HepG2 (cell line): ENCODE measurements around the gene RPH3AL. TPM values are rescaled to one million over a fixed set of nuclear protein-coding genes. Genes with fewer than 3 reads are reported as not detected.
A peak's percentile ranks its signal among the peaks of the same experiment; 100 is the strongest.

Source experiments
- BRF2 ChIP-seq: sonication (generic); formaldehyde crosslinking; IDR thresholded peaks from 2 replicates; pipeline ENCODE4 v1.8.1; 2022; ENCODE audit warnings: mild to moderate bottlenecking, missing genetic modification reagents
- DMAP1 ChIP-seq: IDR thresholded peaks from 2 replicates; pipeline ENCODE4 v1.6.1; 2016
- MED1 ChIP-seq: sonication (generic); formaldehyde crosslinking; IDR thresholded peaks from 2 replicates; pipeline ENCODE4 v1.4.0; 2020; ENCODE audit warnings: missing genetic modification reagents
- NRL ChIP-seq: sonication (generic); formaldehyde crosslinking; IDR thresholded peaks from 2 replicates; pipeline ENCODE4 v1.5.0; 2020; ENCODE audit warnings: missing genetic modification reagents, mild to moderate bottlenecking, moderate library complexity, borderline replicate concordance
- PAWR ChIP-seq: sonication (generic); formaldehyde crosslinking; IDR thresholded peaks from 2 replicates; pipeline ENCODE4 v1.4.0; 2020; ENCODE audit warnings: missing genetic modification reagents, mild to moderate bottlenecking, borderline replicate concordance
- THAP11 ChIP-seq: IDR thresholded peaks from 2 replicates; pipeline ENCODE4 v1.6.1; 2016; ENCODE audit warnings: missing biosample characterization, missing genetic modification reagents
- THRA ChIP-seq: sonication (generic); formaldehyde crosslinking; IDR thresholded peaks from 2 replicates; pipeline ENCODE4 v1.4.0; 2020; ENCODE audit warnings: missing genetic modification reagents, borderline replicate concordance
- ZBTB25 ChIP-seq: IDR thresholded peaks from 2 replicates; pipeline ENCODE4 v1.6.1; 2018; ENCODE audit warnings: missing genetic modification reagents
- ZFP36L1 ChIP-seq: sonication (generic); formaldehyde crosslinking; IDR thresholded peaks from 2 replicates; pipeline ENCODE4 v1.8.0; 2022; ENCODE audit warnings: mild to moderate bottlenecking, missing genetic modification reagents, moderate library complexity
- ZHX2 ChIP-seq, 2 experiments: sonication (generic) in 1 of 2; formaldehyde crosslinking in 1 of 2; IDR thresholded peaks; 2 replicates each; pipeline versions ENCODE4 v1.6.1 to v1.9.0; 2014 to 2022; ENCODE audit warnings: antibody characterized with exemption in 1 of 2, borderline replicate concordance in 1 of 2, inconsistent platforms in 1 of 2, low read depth in 1 of 2, missing genetic modification reagents in 1 of 2
- ZMYM4 ChIP-seq: sonication (generic); formaldehyde crosslinking; IDR thresholded peaks from 2 replicates; pipeline ENCODE4 v1.8.1; 2023; ENCODE audit warnings: mild to moderate bottlenecking, missing genetic modification reagents
- ZNF17 ChIP-seq: sonication (generic); formaldehyde crosslinking; IDR thresholded peaks from 2 replicates; pipeline ENCODE4 v1.5.0; 2020; ENCODE audit warnings: mild to moderate bottlenecking, missing genetic modification reagents
- ZNF350 ChIP-seq: sonication (generic); formaldehyde crosslinking; IDR thresholded peaks from 2 replicates; pipeline ENCODE4 v1.4.0; 2020; ENCODE audit warnings: mild to moderate bottlenecking, low read depth, missing genetic modification reagents, borderline replicate concordance
- ZNF775 ChIP-seq: sonication (generic); formaldehyde crosslinking; IDR thresholded peaks from 2 replicates; pipeline ENCODE4 v1.4.0; 2020; ENCODE audit warnings: missing genetic modification reagents, mild to moderate bottlenecking, moderate library complexity, borderline replicate concordance
- ZNF776 ChIP-seq: sonication (generic); formaldehyde crosslinking; IDR thresholded peaks from 2 replicates; pipeline ENCODE4 v1.4.0; 2020; ENCODE audit warnings: mild to moderate bottlenecking, missing genetic modification reagents
- polyA plus RNA-seq, 8 experiments: library from polyadenylated mRNA; depleted of rRNA in 3 of 8; stranded (reverse) in 7 of 8; unstranded in 1 of 8; fragments of >200 nt; fragmentation: Illumina TruSeq in 4 of 8; extraction: Trizol in 4 of 8; gene quantifications; 2 replicates each; pipeline versions ENCODE4 v1.2.1 to v1.2.3, GENCODE V29; 2011 to 2016; ENCODE audit warnings: low read depth in 4 of 8, missing spikeins in 1 of 8, mixed read lengths in 1 of 8; ENCODE audit not compliant: insufficient read depth in 1 of 8
- total RNA-seq, 5 experiments: library from RNA; depleted of rRNA; stranded (reverse); fragments of >200 nt; fragmentation: Illumina TruSeq; extraction: Trizol; gene quantifications; 2 replicates each; pipeline ENCODE4 v1.2.3, GENCODE V29; 2016; ENCODE audit warnings: low read depth in 1 of 5
- TF ChIP-seq, protein P1 (sequence below): sonication (generic); formaldehyde crosslinking; IDR thresholded peaks from 2 replicates; pipeline ENCODE4 v1.4.0; 2020; ENCODE audit warnings: missing genetic modification reagents; ENCODE audit errors: not compliant biosample characterization
- TF ChIP-seq, protein P2 (sequence below): IDR thresholded peaks from 2 replicates; pipeline ENCODE4 v1.6.1; 2016; ENCODE audit warnings: missing compliant biosample characterization, missing genetic modification reagents, borderline replicate concordance

RPH3AL gene
- total and polyA plus RNA-seq, 2 of the 13 experiments (the other 11 are each of a cell fraction or from before 2014, with no cell fraction given) = 7.8 to 16.4 TPM

- no peak for TF ChIP-seq BRF2 (CRISPR knock-in tag)
- TF ChIP-seq, protein P1, sequence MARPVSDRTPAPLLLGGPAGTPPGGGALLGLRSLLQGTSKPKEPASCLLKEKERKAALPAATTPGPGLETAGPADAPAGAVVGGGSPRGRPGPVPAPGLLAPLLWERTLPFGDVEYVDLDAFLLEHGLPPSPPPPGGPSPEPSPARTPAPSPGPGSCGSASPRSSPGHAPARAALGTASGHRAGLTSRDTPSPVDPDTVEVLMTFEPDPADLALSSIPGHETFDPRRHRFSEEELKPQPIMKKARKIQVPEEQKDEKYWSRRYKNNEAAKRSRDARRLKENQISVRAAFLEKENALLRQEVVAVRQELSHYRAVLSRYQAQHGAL (CRISPR knock-in tag) = no peak
- no peak for TF ChIP-seq ZNF17 (CRISPR knock-in tag)
- no peak for TF ChIP-seq ZNF776 (CRISPR knock-in tag)
- TF ChIP-seq ZHX2 (IDR thresholded peaks at IDR 0.05; ENCODE audit: low read depth) = no peak
- TF ChIP-seq ZHX2 (CRISPR knock-in tag; IDR thresholded peaks at IDR 0.05; ENCODE audit: borderline replicate concordance) = no peak
- no peak for TF ChIP-seq NRL (CRISPR knock-in tag)
- no peak for TF ChIP-seq PAWR
- no peak for TF ChIP-seq ZMYM4
- no peak for TF ChIP-seq ZNF775
- TF ChIP-seq THAP11 (CRISPR knock-in tag) = no peak; the same call in 1 of the 2 replicates
- no peak for TF ChIP-seq ZNF350 (CRISPR knock-in tag)
- peak; percentile 78 for TF ChIP-seq MED1 (CRISPR knock-in tag)
- no peak for TF ChIP-seq ZFP36L1 (CRISPR knock-in tag)
- TF ChIP-seq DMAP1 (CRISPR knock-in tag) = no peak; the same call in 1 of the 2 replicates
- TF ChIP-seq, protein P2, sequence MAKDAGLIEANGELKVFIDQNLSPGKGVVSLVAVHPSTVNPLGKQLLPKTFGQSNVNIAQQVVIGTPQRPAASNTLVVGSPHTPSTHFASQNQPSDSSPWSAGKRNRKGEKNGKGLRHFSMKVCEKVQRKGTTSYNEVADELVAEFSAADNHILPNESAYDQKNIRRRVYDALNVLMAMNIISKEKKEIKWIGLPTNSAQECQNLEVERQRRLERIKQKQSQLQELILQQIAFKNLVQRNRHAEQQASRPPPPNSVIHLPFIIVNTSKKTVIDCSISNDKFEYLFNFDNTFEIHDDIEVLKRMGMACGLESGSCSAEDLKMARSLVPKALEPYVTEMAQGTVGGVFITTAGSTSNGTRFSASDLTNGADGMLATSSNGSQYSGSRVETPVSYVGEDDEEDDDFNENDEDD = no peak; the same call in 1 of the 2 replicates
- no peak for TF ChIP-seq ZBTB25 (CRISPR knock-in tag)
- TF ChIP-seq THRA (CRISPR knock-in tag) = no peak
These were observed 1.7 kb downstream of the RPH3AL start (continued) for GRCh38 chr17:350706-351448.
